BJ (cell line): ENCODE data around the gene STRIP2. TPM values are rescaled to one million over a fixed set of nuclear protein-coding genes. Genes with fewer than 3 reads are reported as not detected.

ENCODE experiments used
- CTCF ChIA-PET: fragments of 350-600 bp; formaldehyde crosslinking; extraction: SDS; loops from one replicate; lab custom pipeline; 2021; ENCODE audit warnings: antibody characterized with exemption, inconsistent platforms; lab: Yijun Ruan, JAX
- POLR2A ChIA-PET: fragments of 300-600 bp; sonication (Branson Sonifier 250); formaldehyde crosslinking; extraction: SDS; loops from one replicate; lab custom pipeline; 2021; ENCODE audit warnings: antibody characterized with exemption; lab: Charles Lee
- DNase-seq: peaks from one replicate; pipeline ENCODE4 v3.0.0-alpha.2; 2011; ENCODE audit warnings: low read depth
- H3K27me3 ChIP-seq: 2 replicates; pipeline ENCODE4 v1.6.0; 2011; ENCODE audit warnings: low read length; ENCODE audit not compliant: control insufficient read depth, insufficient read depth
- H3K36me3 ChIP-seq: 2 replicates; pipeline ENCODE4 v1.5.1; 2011; ENCODE audit warnings: low read length; ENCODE audit not compliant: control insufficient read depth, insufficient read depth
- H3K4me3 ChIP-seq: 2 replicates; pipeline ENCODE4 v1.5.1; 2011; ENCODE audit warnings: low read depth, mild to moderate bottlenecking, control low read depth, low read length
- polyA plus RNA-seq: library from polyadenylated mRNA; depleted of rRNA; stranded (reverse); fragments of >200 nt; gene quantifications from 2 replicates; pipeline ENCODE4 v1.2.3, GENCODE V29; 2011
- TF ChIP-seq, protein P1 (sequence below): IDR thresholded peaks from 2 replicates; pipeline ENCODE4 v1.5.1; 2011; ENCODE audit warnings: low read depth, mild to moderate bottlenecking, control low read depth, inconsistent platforms, low read length, moderate library complexity; ENCODE audit not compliant: insufficient read depth

Gene STRIP2
- polyA plus RNA-seq, 1 experiment = 2.0 TPM

GRCh38 chr7:129495987-129496386, 61.8 kb downstream of the STRIP2 start:
- ChIA-PET POLR2A (no interaction called here), CTCF (no interaction called here)
- no peaks in the 10 kb centered on the region for H3K27me3 ChIP-seq
- DNase-seq = no peak
- H3K36me3 ChIP-seq = no peaks in the 10 kb centered on the region
- TF ChIP-seq, protein P1, sequence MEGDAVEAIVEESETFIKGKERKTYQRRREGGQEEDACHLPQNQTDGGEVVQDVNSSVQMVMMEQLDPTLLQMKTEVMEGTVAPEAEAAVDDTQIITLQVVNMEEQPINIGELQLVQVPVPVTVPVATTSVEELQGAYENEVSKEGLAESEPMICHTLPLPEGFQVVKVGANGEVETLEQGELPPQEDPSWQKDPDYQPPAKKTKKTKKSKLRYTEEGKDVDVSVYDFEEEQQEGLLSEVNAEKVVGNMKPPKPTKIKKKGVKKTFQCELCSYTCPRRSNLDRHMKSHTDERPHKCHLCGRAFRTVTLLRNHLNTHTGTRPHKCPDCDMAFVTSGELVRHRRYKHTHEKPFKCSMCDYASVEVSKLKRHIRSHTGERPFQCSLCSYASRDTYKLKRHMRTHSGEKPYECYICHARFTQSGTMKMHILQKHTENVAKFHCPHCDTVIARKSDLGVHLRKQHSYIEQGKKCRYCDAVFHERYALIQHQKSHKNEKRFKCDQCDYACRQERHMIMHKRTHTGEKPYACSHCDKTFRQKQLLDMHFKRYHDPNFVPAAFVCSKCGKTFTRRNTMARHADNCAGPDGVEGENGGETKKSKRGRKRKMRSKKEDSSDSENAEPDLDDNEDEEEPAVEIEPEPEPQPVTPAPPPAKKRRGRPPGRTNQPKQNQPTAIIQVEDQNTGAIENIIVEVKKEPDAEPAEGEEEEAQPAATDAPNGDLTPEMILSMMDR = no peak
- H3K4me3 ChIP-seq = no peak overlapping the region

- ChIA-PET POLR2A (no interaction called here), CTCF (interaction anchor here (0.6 kb wide), 1 partner anchor 26 kb away, joined by 3 read pairs; no protein-coding TSS in a partner anchor)
- TF ChIP-seq, protein P1 = no peak
- no peak for DNase-seq
- Histone ChIP-seq H3K4me3 (no peak overlapping the region), H3K27me3 (no peaks in the 10 kb centered on the region), H3K36me3 (no peaks in the 10 kb centered on the region)
Observed at GRCh38 chr7:129496653-129497052, 62.4 kb downstream of the STRIP2 start.

GRCh38 chr7:129497156-129497555, 62.9 kb downstream of the STRIP2 start:
- TF ChIP-seq, protein P1 = no peak
- no peaks in the 10 kb centered on the region for H3K36me3 ChIP-seq
- H3K4me3 ChIP-seq = no peak overlapping the region
- CTCF ChIA-PET = no interaction called here
- no peaks in the 10 kb centered on the region for H3K27me3 ChIP-seq
- DNase-seq = no peak
- POLR2A ChIA-PET = no interaction called here

GRCh38 chr7:129498021-129498420, 63.8 kb downstream of the STRIP2 start:
- Histone ChIP-seq H3K27me3 (peaks cover 2% of the 10 kb centered on the region), H3K36me3 (no peaks in the 10 kb centered on the region), H3K4me3 (no peak overlapping the region)
- ChIA-PET CTCF (interaction anchor here (0.6 kb wide), 1 partner anchor 83 kb away, joined by 3 read pairs; no protein-coding TSS in a partner anchor), POLR2A (no interaction called here)
- no peak for DNase-seq
- TF ChIP-seq, protein P1 = no peak

DNA sequence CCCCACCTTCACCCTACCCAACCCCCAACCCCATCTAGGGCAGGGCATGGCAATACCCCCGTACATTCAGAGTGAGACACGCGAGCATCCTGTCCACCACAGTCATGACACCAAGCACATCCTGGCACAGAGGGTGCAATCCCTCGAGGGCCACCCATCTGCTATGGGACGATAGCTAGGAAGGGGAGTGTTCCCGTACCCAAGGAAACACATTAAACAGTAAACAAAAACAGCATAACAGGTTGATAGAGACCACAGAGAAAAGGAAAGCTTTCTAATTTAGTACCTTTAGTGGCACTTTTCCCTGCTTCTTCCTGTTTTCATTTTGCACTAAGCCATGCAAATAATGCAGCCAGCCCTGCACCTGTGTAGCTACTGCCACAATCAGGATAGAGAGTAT, 65.8 kb downstream of the STRIP2 start:
- no peak for DNase-seq
- CTCF ChIA-PET = interaction anchor here (0.6 kb wide), 1 partner anchor 108 kb away, joined by 3 read pairs; no protein-coding TSS in a partner anchor
- POLR2A ChIA-PET = no interaction called here
- Histone ChIP-seq H3K27me3 (peaks cover 10% of the 10 kb centered on the region), H3K4me3 (no peak overlapping the region), H3K36me3 (no peaks in the 10 kb centered on the region)
- TF ChIP-seq, protein P1 = no peak
